ENCODE data around the gene LMAN2L.

The LMAN2L gene

DNA sequence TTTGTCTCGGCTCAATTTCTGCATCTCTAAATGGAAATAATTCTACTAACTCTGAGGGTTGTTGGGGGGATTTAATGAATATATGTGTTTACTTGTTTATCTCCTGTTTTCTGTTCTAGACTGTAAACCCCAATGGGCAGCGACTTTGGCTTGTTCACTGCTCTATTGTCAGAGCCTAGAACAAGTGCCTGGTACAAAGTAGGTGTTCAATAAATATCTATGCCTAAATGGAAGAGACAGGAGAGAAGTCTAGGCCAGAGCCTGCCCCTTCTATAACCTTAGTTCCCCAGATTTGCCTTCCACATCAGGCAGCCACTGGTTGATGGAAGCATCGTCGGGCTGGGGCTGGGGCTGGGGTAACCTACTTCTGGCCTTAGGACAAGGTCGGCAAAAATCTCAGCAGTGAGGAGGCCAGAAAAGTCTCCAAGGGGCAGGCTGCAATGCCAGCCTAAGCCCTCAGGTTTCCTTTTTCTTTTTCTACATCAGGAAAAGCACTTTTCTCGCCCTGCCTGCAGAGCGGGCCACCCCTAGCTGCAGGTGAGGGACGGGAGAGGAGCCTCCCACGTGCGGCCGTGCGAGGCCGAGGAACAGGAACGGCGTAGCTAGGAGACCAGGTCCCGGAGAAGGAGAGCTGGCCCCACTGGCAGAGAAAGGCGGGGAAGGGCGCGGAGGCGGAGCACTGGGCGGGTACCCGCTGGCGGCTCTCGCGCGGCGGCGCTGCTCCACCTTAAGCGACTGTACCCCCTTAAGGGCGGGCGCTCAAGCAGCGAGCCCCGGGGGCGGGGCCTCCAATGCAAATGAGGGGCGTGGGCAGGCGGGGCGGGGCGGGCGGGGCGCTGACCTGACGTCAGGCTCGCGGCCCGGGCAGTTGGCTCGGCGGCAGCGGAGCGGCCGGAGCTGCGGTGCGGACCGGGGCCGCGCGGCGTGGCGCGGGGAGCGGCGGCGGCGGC, 20.4 kb upstream of the LMAN2L start, which contains the start of gene CNNM4:
TSS of gene CNNM4 (plus strand) at position 867 of the 950 bp plus-strand sequence. CDS start 98 bp downstream, outside the sequence.
- DNase-seq (ENCODE audit: low read depth, low spot score) = peak; percentile 79

DNA sequence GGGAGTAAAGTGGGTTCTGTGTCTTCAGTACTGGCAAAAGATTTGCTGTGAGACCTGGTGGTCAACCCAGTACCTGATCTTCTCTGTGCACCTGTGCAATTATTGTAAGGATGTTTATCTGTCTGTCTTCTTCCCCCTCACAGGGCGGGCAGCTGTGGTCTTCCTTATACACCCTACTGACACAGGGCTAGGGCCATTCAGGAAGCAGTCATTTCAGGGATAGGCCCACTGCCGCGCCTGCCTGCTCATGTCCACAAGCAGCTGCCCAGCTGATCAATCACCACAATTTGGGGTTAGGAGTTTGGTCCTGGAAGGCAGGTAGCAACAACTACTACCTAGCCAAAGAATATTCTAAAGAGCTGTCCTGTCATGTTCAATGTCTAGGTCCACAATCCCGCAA, 19.7 kb upstream of the LMAN2L start:
- DNase-seq (ENCODE audit: low read depth, low spot score) = no peak

- no peak for DNase-seq (ENCODE audit: low read depth, low spot score)
Measured at GRCh38 chr2:96758987-96759386, 19.1 kb upstream of the LMAN2L start.

GRCh38 chr2:96757477-96757860, 17.6 kb upstream of the LMAN2L start:
- no peak for DNase-seq (ENCODE audit: low read depth, low spot score)

DNA sequence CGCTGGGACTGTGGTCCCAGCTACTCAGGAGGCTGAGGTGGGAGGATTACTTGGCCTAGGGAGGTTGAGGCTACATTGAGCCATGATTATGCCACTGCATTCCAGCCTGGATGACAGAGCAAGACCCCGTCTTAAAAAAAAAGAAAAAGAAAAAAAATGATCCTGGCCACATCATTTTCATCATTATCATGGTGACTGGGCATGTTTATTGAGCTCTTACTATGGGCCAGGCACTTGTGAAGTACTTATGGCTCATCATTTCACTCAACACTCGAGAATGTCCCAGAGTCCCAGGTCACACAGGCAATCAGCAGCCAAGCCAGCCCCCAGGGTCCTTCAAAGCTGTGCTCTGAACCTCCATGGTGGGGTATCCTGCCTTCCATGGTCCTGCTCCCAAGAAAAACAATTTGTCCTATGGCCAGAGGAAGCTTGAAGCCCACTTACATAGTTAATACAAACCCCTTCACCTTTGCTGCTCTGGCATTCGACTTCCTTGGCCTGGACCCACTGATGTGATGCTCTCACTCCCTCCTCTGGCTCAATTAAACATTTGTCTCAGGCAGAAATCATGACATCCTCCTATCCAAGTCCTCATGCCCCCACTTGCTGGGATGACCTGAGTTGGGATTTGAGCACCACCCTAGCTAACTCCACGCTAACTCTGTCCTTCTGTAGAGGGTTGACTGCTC, 17.1 kb upstream of the LMAN2L start:
- DNase-seq (ENCODE audit: low read depth, low spot score) = no peak

DNA sequence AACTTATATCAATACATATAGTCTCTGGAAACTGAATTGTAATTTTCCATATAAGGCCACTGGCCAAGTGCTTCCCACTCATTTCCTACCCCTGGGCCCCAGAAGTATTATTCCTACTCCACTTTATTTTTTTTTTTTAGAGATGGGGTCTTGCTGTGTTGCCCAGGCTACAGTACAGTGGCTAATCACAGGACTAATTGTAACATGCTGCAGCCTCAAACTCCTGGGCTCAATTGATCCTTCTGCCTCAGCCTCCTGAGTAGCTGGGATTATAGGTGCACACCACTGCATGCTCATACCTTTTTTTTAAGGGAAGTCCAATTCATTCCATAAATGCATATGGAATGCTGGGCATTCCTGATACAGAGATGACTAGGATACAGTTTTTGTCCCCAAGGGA, 14.5 kb upstream of the LMAN2L start:
- no peak for DNase-seq (ENCODE audit: low read depth, low spot score)

DNA sequence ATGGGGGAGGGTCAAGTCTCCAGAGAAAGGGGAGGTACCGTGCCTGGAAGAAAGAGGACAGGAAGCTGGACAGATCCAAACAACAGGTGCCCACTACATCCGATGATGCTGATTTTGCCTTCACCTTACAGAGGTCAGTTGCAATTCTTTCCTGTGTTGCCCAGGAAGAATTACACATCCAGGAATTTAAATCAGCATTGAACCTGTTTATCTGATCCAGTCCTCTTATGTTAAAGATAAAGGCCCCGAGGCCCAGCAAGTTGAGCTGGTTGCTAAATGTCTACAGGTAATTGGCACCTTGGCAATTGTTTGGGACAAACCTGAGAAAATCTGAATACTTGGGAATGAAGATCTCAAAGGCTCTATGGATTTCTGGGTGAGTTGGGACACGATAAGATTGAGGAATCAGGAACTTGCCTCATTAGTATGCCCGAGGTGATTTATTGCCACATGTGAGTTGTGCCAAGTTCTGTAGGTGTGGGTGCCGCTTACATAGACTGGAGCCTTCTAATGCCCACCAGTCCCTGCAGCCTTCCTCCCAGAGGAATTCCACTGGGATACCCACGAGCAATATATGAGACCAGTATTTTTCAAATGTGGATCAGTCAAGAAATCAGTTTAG, 13.9 kb upstream of the LMAN2L start:
- DNase-seq (ENCODE audit: low read depth, low spot score) = no peak

- DNase-seq (ENCODE audit: low read depth, low spot score) = no peak
Measured at GRCh38 chr2:96751800-96752199, 11.9 kb upstream of the LMAN2L start.

GRCh38 chr2:96747061-96747617, 7.3 kb upstream of the LMAN2L start:
- DNase-seq (ENCODE audit: low read depth, low spot score) = no peak

- DNase-seq (ENCODE audit: low read depth, low spot score) = no peak
Measured at GRCh38 chr2:96739076-96739632, 710 bp downstream of the LMAN2L start.

GRCh38 chr2:96737831-96738230, 2.0 kb downstream of the LMAN2L start:
- DNase-seq (ENCODE audit: low read depth, low spot score) = no peak

DNA sequence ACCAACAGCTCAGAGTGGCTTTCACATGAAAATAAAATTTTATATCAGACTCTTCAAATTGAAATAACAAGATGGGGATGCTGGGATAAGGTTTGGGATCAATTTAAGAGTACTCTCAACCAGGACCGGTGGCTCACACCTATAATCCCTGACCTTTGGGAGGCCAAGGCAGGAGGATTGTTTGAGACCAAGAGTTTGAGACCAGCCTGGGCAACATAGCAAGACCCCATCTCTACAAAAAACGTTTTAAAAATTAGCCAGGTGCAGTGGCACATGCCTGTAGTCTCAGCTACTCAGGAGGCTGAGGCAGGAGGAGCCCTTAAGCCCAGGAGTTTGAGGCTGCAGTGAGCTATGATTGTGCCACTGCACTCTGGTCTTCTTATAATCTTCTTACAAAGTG, 2.6 kb downstream of the LMAN2L start:
- DNase-seq (ENCODE audit: low read depth, low spot score) = no peak

- DNase-seq (ENCODE audit: low read depth, low spot score) = no peak
Measured at GRCh38 chr2:96734880-96735583, 4.8 kb downstream of the LMAN2L start.

GRCh38 chr2:96733931-96734330, 5.9 kb downstream of the LMAN2L start:
- DNase-seq (ENCODE audit: low read depth, low spot score) = no peak

DNA sequence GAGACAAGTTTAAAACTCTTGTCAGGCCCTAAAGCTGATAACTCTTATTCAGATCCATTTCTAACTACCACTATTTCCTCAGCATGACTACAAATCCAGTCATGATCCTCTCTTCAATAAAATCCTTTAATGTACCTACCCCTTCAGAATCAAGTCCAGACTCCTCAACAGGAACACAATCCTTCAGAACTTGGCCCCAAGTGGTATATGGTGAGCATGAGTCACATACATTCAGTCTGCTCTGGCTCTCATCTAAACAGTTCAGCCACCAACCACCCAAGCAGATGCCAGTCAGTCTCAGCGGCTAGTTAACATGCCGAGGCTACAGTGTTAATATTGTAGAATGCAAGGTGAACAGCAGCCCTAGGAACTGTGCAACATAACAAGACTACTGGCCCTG, 9.7 kb downstream of the LMAN2L start:
- DNase-seq (ENCODE audit: low read depth, low spot score) = no peak

DNA sequence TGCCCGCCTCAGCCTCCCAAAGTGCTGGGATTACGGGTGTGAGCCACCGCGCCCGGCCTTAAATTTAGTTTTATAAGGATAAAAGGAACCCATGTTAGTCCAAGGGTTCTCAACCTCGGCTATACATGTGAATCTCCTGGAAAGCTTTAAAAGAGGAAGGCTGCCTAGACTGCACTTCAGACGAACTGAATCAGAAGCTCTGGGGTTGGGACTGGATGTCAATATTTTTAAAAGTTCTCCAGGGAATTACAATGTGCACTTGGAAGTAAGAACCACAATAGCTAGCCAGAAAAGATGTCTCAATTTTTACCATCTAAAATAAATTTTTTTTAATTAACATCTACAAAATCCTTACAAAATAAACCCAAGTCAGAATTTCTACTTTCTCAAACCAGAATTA, 10.1 kb downstream of the LMAN2L start:
- DNase-seq (ENCODE audit: low read depth, low spot score) = no peak

DNA sequence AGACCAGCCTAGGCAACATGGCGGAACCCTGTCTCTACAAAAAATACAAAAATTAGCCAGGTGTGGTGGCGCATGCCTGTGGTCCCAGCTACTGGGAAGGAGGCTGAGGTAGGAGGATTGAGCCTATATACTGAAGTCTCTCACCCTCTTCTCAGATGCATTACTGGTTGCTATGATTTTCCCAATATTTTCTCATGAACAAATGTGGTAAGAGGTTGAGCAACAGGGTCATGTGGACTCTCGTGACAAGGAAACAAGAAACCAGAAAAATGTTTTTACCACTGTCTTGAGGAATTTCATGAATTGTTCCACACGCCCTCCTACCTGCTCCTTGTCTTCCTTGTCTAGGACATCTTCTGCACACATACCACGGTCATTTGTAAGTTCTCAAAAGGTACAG, 12.4 kb downstream of the LMAN2L start:
- no peak for DNase-seq (ENCODE audit: low read depth, low spot score)

DNA sequence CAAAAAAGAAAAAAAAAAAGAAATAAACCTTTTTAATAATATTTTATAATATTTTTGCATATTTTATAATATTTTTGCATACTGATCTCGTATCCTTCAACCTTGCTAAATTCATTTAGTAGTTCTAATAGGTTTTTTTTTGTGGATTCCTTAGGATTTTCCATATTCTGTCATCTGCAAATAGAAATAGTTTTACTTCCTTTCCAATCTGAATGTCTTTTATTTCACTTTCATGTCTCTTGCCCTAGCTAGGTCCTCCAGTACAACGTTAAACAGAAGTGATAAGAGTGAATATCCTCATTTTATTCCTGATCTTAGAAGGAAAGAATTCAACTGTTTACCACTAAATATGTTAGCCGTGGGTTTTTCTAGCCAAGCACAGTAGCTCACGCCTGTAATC, 13.7 kb downstream of the LMAN2L start:
- no peak for DNase-seq (ENCODE audit: low read depth, low spot score)

- no peak for DNase-seq (ENCODE audit: low read depth, low spot score)
Measured at GRCh38 chr2:96716388-96716787, 23.5 kb downstream of the LMAN2L start.

DNA sequence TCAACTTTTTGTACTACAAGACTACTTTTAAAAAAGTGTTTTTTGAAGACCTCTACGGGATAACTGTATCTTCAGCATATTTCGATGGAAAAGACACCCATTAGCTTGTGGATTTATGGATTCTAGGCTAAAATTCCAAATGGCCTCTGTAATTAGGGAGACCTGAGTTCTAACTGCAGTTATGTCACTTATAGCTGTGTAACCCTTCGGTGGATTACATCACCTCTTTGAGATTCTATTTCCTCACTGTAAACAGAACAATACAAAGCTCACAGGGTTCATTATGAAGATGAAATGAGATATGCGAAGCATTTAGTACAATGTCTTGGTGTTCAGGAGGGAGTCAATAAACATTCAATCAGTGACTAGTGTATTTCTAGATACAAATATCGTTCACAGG, 24.2 kb downstream of the LMAN2L start:
- no peak for DNase-seq (ENCODE audit: low read depth, low spot score)

DNA sequence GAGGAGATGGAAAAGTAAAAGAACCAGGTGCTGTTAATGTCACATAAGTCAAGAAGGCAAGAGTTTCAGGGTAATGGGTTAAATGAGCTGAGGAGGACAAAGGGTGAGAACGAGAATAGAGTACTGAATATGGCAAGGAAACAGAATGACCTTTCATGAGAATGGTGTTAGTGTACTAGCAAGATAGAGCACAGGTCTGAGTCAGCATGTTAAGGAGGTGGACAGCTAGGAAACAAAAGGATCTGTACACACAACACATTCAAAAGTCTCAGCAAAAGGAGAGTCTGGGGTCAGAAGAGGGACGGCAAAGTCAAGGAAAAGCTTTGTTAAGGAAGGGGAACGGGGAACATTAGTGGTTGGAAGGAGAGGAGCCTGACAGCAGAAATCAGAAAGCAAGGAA, 28.9 kb downstream of the LMAN2L start:
- DNase-seq (ENCODE audit: low read depth, low spot score) = no peak

Measured in smooth muscle cell of the brain vasculature (primary cell).